ENCODE results near the gene ZCCHC3. TPM values are rescaled to one million over a fixed set of nuclear protein-coding genes. Genes with fewer than 3 reads are reported as not detected.

Gene ZCCHC3
- total and polyA plus RNA-seq, 2 experiments from 2014 or later: 26.5 to 66.3 TPM

- Histone ChIP-seq H2AFZ (no peak overlapping the region), H3K4me1 (ENCODE audit: insufficient read depth) (peaks cover 43% of the 10 kb centered on the region), H3K27me3 (ENCODE audit: insufficient read depth) (no peaks in the 10 kb centered on the region), H3K36me3 (ENCODE audit: insufficient read depth) (no peaks in the 10 kb centered on the region), H3K4me3 (peak overlapping the region; percentile 91), H3F3A (replicated peaks; ENCODE audit: low read depth) (peaks cover 27% of the 10 kb centered on the region), H3K9me2 (ENCODE audit: insufficient read depth) (no peaks in the 10 kb centered on the region), H3K27ac (ENCODE audit: low read depth) (peak overlapping the region; percentile 91; the same call in 1 of the 2 replicates), H4K20me1 (replicated peaks; ENCODE audit: insufficient read depth) (peaks cover 31% of the 10 kb centered on the region), H3K79me2 (replicated peaks; ENCODE audit: insufficient read depth) (peaks cover 37% of the 10 kb centered on the region), H3K4me2 (peak overlapping the region; percentile 100)
- TF ChIP-seq POLR2AphosphoS5 (IDR thresholded peaks at IDR 0.05; ENCODE audit: low read depth) (peak; percentile 55), NANOG (IDR thresholded peaks at IDR 0.05; ENCODE audit: borderline replicate concordance) (no peak), CREB1 (CRISPR knock-in tag; IDR thresholded peaks at IDR 0.05; ENCODE audit: low read depth) (peak; percentile 74), EZH2 (IDR thresholded peaks at IDR 0.05; ENCODE audit: low read depth, unreplicated experiment) (no peak)
- Mint-ChIP-seq H3K27ac (no peak overlapping the region; the same call in 1 of the 2 replicates), H3K9me3 (no peaks in the 10 kb centered on the region), H3K27me3 (ENCODE audit: insufficient read depth, low read depth, poor library complexity) (peaks cover 5% of the 10 kb centered on the region), H3K4me1 (peaks cover 43% of the 10 kb centered on the region), H3K36me3 (ENCODE audit: low read depth) (peaks cover 32% of the 10 kb centered on the region), H3K4me3 (peak overlapping the region; percentile 90)
- ATAC-seq (peak; percentile 23), DNase-seq (ENCODE audit: low spot score) (peak; percentile 98)
Measured at GRCh38 chr20:327186-328026, 30.0 kb downstream of the ZCCHC3 start.

- peaks cover 31% of the 10 kb centered on the region for H4K20me1 ChIP-seq (replicated peaks; ENCODE audit: insufficient read depth)
- DNase-seq (ENCODE audit: low spot score): no peak
- H3K36me3 ChIP-seq (ENCODE audit: insufficient read depth): no peaks in the 10 kb centered on the region
- no peak overlapping the region for H2AFZ ChIP-seq
- H3K4me1 Mint-ChIP-seq: peaks cover 36% of the 10 kb centered on the region
- H3F3A ChIP-seq (replicated peaks; ENCODE audit: low read depth): peaks cover 20% of the 10 kb centered on the region
- ATAC-seq: no peak
- peaks cover 34% of the 10 kb centered on the region for H3K4me1 ChIP-seq (ENCODE audit: insufficient read depth)
- H3K9me2 ChIP-seq (ENCODE audit: insufficient read depth): no peaks in the 10 kb centered on the region
- H3K27ac ChIP-seq (ENCODE audit: low read depth): no peak overlapping the region
- H3K27ac Mint-ChIP-seq: no peak overlapping the region; the same call in 1 of the 2 replicates
- peak overlapping the region; percentile 100 for H3K4me2 ChIP-seq
- no peaks in the 10 kb centered on the region for H3K27me3 ChIP-seq (ENCODE audit: insufficient read depth)
- H3K36me3 Mint-ChIP-seq (ENCODE audit: low read depth): peaks cover 32% of the 10 kb centered on the region
- TF ChIP-seq ZNF331 (CRISPR knock-in tag; IDR thresholded peaks at IDR 0.05; ENCODE audit: low read depth): no peak
- no peak for TF ChIP-seq EZH2phosphoT487 (IDR thresholded peaks at IDR 0.05; ENCODE audit: unreplicated experiment)
- no peak for TF ChIP-seq STAT1 (IDR thresholded peaks at IDR 0.05; ENCODE audit: unreplicated experiment)
- no peak for TF ChIP-seq POLR2AphosphoS5 (IDR thresholded peaks at IDR 0.05; ENCODE audit: low read depth)
- no peak for TF ChIP-seq JUNB (IDR thresholded peaks at IDR 0.05; ENCODE audit: unreplicated experiment)
- no peak for TF ChIP-seq CREB1 (CRISPR knock-in tag; IDR thresholded peaks at IDR 0.05; ENCODE audit: low read depth)
- TF ChIP-seq, protein P1, sequence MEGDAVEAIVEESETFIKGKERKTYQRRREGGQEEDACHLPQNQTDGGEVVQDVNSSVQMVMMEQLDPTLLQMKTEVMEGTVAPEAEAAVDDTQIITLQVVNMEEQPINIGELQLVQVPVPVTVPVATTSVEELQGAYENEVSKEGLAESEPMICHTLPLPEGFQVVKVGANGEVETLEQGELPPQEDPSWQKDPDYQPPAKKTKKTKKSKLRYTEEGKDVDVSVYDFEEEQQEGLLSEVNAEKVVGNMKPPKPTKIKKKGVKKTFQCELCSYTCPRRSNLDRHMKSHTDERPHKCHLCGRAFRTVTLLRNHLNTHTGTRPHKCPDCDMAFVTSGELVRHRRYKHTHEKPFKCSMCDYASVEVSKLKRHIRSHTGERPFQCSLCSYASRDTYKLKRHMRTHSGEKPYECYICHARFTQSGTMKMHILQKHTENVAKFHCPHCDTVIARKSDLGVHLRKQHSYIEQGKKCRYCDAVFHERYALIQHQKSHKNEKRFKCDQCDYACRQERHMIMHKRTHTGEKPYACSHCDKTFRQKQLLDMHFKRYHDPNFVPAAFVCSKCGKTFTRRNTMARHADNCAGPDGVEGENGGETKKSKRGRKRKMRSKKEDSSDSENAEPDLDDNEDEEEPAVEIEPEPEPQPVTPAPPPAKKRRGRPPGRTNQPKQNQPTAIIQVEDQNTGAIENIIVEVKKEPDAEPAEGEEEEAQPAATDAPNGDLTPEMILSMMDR (conservative IDR thresholded peaks at IDR 0.05; ENCODE audit: low read depth in 2 of 2): no peak
- TF ChIP-seq, protein P2, sequence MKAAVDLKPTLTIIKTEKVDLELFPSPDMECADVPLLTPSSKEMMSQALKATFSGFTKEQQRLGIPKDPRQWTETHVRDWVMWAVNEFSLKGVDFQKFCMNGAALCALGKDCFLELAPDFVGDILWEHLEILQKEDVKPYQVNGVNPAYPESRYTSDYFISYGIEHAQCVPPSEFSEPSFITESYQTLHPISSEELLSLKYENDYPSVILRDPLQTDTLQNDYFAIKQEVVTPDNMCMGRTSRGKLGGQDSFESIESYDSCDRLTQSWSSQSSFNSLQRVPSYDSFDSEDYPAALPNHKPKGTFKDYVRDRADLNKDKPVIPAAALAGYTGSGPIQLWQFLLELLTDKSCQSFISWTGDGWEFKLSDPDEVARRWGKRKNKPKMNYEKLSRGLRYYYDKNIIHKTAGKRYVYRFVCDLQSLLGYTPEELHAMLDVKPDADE (IDR thresholded peaks at IDR 0.05): no peak
- TF ChIP-seq EZH2 (IDR thresholded peaks at IDR 0.05; ENCODE audit: low read depth, unreplicated experiment): no peak
- no peak for TF ChIP-seq ZNF114 (CRISPR knock-in tag; IDR thresholded peaks at IDR 0.05)
- no peak for TF ChIP-seq NANOG (IDR thresholded peaks at IDR 0.05; ENCODE audit: borderline replicate concordance)
- no peak for TF ChIP-seq REST (IDR thresholded peaks at IDR 0.05; ENCODE audit: unreplicated experiment)
- no peaks in the 10 kb centered on the region for H3K9me3 Mint-ChIP-seq
- peaks cover 5% of the 10 kb centered on the region for H3K27me3 Mint-ChIP-seq (ENCODE audit: insufficient read depth, low read depth, poor library complexity)
- H3K4me3 ChIP-seq: peak overlapping the region; percentile 91
- peak overlapping the region; percentile 90 for H3K4me3 Mint-ChIP-seq
- H3K79me2 ChIP-seq (replicated peaks; ENCODE audit: insufficient read depth): peaks cover 37% of the 10 kb centered on the region
Measured at GRCh38 chr20:328027-328974, 30.9 kb downstream of the ZCCHC3 start.

Data from GM23338 (cell line).